Muscle layer of colon (tissue), 2 donors: Measurements from ENCODE around the gene APBA2.

Source experiments
- H3K27ac ChIP-seq: one replicate; pipeline ENCODE4 v1.7.0; 2013; ENCODE audit warnings: low read depth, mild to moderate bottlenecking, low read length, moderate library complexity
- H3K27me3 ChIP-seq, 2 donors: one replicate each; pipeline ENCODE4 v1.7.0; 2013; ENCODE audit warnings: low read length in 2 of 2, mild to moderate bottlenecking in 2 of 2; ENCODE audit not compliant: insufficient read depth in 2 of 2, control insufficient read depth in 1 of 2
- H3K36me3 ChIP-seq: one replicate; pipeline ENCODE4 v1.7.0; 2013; ENCODE audit warnings: mild to moderate bottlenecking, low read length; ENCODE audit not compliant: insufficient read depth
- H3K4me1 ChIP-seq: one replicate; pipeline ENCODE4 v1.7.0; 2013; ENCODE audit warnings: mild to moderate bottlenecking, low read length; ENCODE audit not compliant: insufficient read depth
- H3K4me3 ChIP-seq, 2 donors: one replicate each; pipeline ENCODE4 v1.7.0; 2013; ENCODE audit warnings: low read length in 2 of 2, low read depth in 1 of 2, mild to moderate bottlenecking in 1 of 2, moderate library complexity in 1 of 2
- H3K9ac ChIP-seq: one replicate; pipeline ENCODE4 v1.7.0; 2013; ENCODE audit warnings: low read length
- H3K9me3 ChIP-seq: one replicate; pipeline ENCODE4 v1.7.0; 2013; ENCODE audit warnings: mild to moderate bottlenecking, low read length
- donor health status: abdominal sarcoma.
- donor health status: Adenocarcinoma of cecum.

APBA2 gene

GRCh38 chr15:28900041-28900891 is 14.5 kb downstream of the APBA2 start:
- H3K9me3 ChIP-seq: no peaks in the 10 kb centered on the region
- no peaks in the 10 kb centered on the region for H3K27me3 ChIP-seq
- no peaks in the 10 kb centered on the region for H3K4me1 ChIP-seq
- no peak overlapping the region for H3K4me3 ChIP-seq
- H3K36me3 ChIP-seq: no peaks in the 10 kb centered on the region
- H3K9ac ChIP-seq: no peak overlapping the region
- H3K27ac ChIP-seq: no peak overlapping the region

- no peak overlapping the region for H3K9ac ChIP-seq
- H3K27me3 ChIP-seq: no peaks in the 10 kb centered on the region
- no peaks in the 10 kb centered on the region for H3K36me3 ChIP-seq
- H3K27ac ChIP-seq: no peak overlapping the region
- H3K4me1 ChIP-seq: no peaks in the 10 kb centered on the region
- no peak overlapping the region for H3K4me3 ChIP-seq
- H3K9me3 ChIP-seq: no peaks in the 10 kb centered on the region
Measured at GRCh38 chr15:28900892-28901586, 15.3 kb downstream of the APBA2 start.

- Histone ChIP-seq H3K9ac (no peak overlapping the region), H3K27ac (no peak overlapping the region), H3K27me3 (no peaks in the 10 kb centered on the region), H3K4me3 (no peak overlapping the region), H3K4me1 (no peaks in the 10 kb centered on the region), H3K36me3 (no peaks in the 10 kb centered on the region), H3K9me3 (no peaks in the 10 kb centered on the region)
Measured at GRCh38 chr15:28901587-28901980, 15.8 kb downstream of the APBA2 start.

GRCh38 chr15:28901987-28902745 is 16.4 kb downstream of the APBA2 start:
- no peaks in the 10 kb centered on the region for H3K36me3 ChIP-seq
- H3K27me3 ChIP-seq: no peaks in the 10 kb centered on the region
- H3K27ac ChIP-seq: no peak overlapping the region
- no peak overlapping the region for H3K9ac ChIP-seq
- no peaks in the 10 kb centered on the region for H3K4me1 ChIP-seq
- H3K4me3 ChIP-seq: no peak overlapping the region
- H3K9me3 ChIP-seq: no peaks in the 10 kb centered on the region

- Histone ChIP-seq H3K4me3 (no peak overlapping the region), H3K9ac (no peak overlapping the region), H3K27me3 (no peaks in the 10 kb centered on the region), H3K36me3 (no peaks in the 10 kb centered on the region), H3K9me3 (no peaks in the 10 kb centered on the region), H3K27ac (no peak overlapping the region), H3K4me1 (no peaks in the 10 kb centered on the region)
Measured at GRCh38 chr15:28902856-28903255, 17.1 kb downstream of the APBA2 start.

- Histone ChIP-seq H3K27me3 (no peaks in the 10 kb centered on the region), H3K4me1 (no peaks in the 10 kb centered on the region), H3K4me3 (no peak overlapping the region), H3K36me3 (no peaks in the 10 kb centered on the region), H3K9ac (no peak overlapping the region), H3K9me3 (no peaks in the 10 kb centered on the region), H3K27ac (no peak overlapping the region)
Measured at GRCh38 chr15:28903555-28903954, 17.8 kb downstream of the APBA2 start.

GRCh38 chr15:28904003-28904402 is 18.2 kb downstream of the APBA2 start:
- no peaks in the 10 kb centered on the region for H3K9me3 ChIP-seq

GRCh38 chr15:28904541-28905315 is 19.0 kb downstream of the APBA2 start:
- Histone ChIP-seq H3K9ac (no peak overlapping the region), H3K9me3 (no peaks in the 10 kb centered on the region)

More at GRCh38 chr15:28904003-28904402, 18.2 kb downstream of the APBA2 start:
- Histone ChIP-seq H3K4me1 (no peaks in the 10 kb centered on the region), H3K36me3 (no peaks in the 10 kb centered on the region), H3K4me3 (no peak overlapping the region), H3K27ac (no peak overlapping the region), H3K9ac (no peak overlapping the region), H3K27me3 (no peaks in the 10 kb centered on the region)

GRCh38 chr15:28907338-28907960 is 21.7 kb downstream of the APBA2 start:
- no peaks in the 10 kb centered on the region for H3K4me1 ChIP-seq
- H3K9ac ChIP-seq: no peak overlapping the region
- no peak overlapping the region for H3K27ac ChIP-seq
- no peak overlapping the region for H3K4me3 ChIP-seq
- no peaks in the 10 kb centered on the region for H3K36me3 ChIP-seq
- H3K9me3 ChIP-seq: no peaks in the 10 kb centered on the region
- no peaks in the 10 kb centered on the region for H3K27me3 ChIP-seq

More at GRCh38 chr15:28904541-28905315, 19.0 kb downstream of the APBA2 start:
- H3K4me3 ChIP-seq: no peak overlapping the region
- H3K36me3 ChIP-seq: no peaks in the 10 kb centered on the region
- H3K27ac ChIP-seq: no peak overlapping the region
- H3K27me3 ChIP-seq: no peaks in the 10 kb centered on the region
- H3K4me1 ChIP-seq: no peaks in the 10 kb centered on the region

GRCh38 chr15:28909958-28910500 is 24.3 kb downstream of the APBA2 start:
- H3K27me3 ChIP-seq: no peaks in the 10 kb centered on the region

More at GRCh38 chr15:28909958-28910500, 24.3 kb downstream of the APBA2 start:
- Histone ChIP-seq H3K4me3 (no peak overlapping the region), H3K27ac (no peak overlapping the region), H3K9ac (no peak overlapping the region), H3K4me1 (no peaks in the 10 kb centered on the region), H3K36me3 (no peaks in the 10 kb centered on the region), H3K9me3 (no peaks in the 10 kb centered on the region)
